Thoracic aorta (tissue), 2 donors: Measurements from ENCODE around the gene GPS2. TPM values are rescaled to one million over a fixed set of nuclear protein-coding genes. Genes with fewer than 3 reads are reported as not detected.

ENCODE experiments used
- ATAC-seq: fragments of 150-250 bp; one replicate; pipeline ENCODE4 v1.8.0; 2017; ENCODE audit warnings: low read depth; ENCODE audit not compliant: insufficient number of reproducible peaks, low FRiP score
- DNase-seq: peaks from one replicate; pipeline ENCODE4 v3.0.0-alpha.2; 2020; ENCODE audit warnings: low spot score
- H3K27ac ChIP-seq, 2 donors: fragments of 200-600 bp; sonication (generic); 1 replicate in 1 of 2; 2 replicates in 1 of 2; pipeline ENCODE4 v1.5.1; 2016; ENCODE audit warnings: mild to moderate bottlenecking in 2 of 2, moderate library complexity in 2 of 2
- H3K27me3 ChIP-seq: fragments of 200-600 bp; sonication (generic); replicated peaks from 2 replicates; pipeline ENCODE4 v1.6.0; 2016; ENCODE audit warnings: mild to moderate bottlenecking; ENCODE audit not compliant: insufficient read depth
- H3K36me3 ChIP-seq: fragments of 200-600 bp; sonication (generic); one replicate; pipeline ENCODE4 v1.5.1; 2016
- H3K4me1 ChIP-seq, 2 donors: fragments of 200-600 bp; sonication (generic); 1 replicate in 1 of 2; 2 replicates in 1 of 2; pipeline versions ENCODE4 v1.5.1 to v1.6.0; 2016; ENCODE audit warnings: low read depth in 2 of 2, mild to moderate bottlenecking in 1 of 2; ENCODE audit not compliant: control insufficient read depth in 1 of 2
- H3K4me3 ChIP-seq: fragments of 200-600 bp; sonication (generic); 2 replicates; pipeline ENCODE4 v1.5.1; 2016; ENCODE audit warnings: mild to moderate bottlenecking
- H3K9me3 ChIP-seq: fragments of 200-600 bp; sonication (generic); 2 replicates; pipeline ENCODE4 v1.5.1; 2016
- CTCF ChIP-seq: fragments of 200-600 bp; sonication (generic); IDR thresholded peaks from one replicate; pipeline ENCODE4 v1.5.1; 2019; ENCODE audit warnings: antibody characterized with exemption
- total RNA-seq, 2 donors: library from RNA; depleted of rRNA; stranded (reverse); fragments of >200 nt; gene quantifications; one replicate each; pipeline versions ENCODE4 v1.1.0 to v1.2.3, GENCODE V29; 2016

Gene GPS2
- total RNA-seq, 2 donors from 2014 or later, result 66.5 to 100.0 TPM

GRCh38 chr17:7262935-7263800 lies 52.0 kb downstream of the GPS2 start:
- no peak for DNase-seq
- no peak for ATAC-seq
- peak overlapping the region in 1 of 2 donors; percentile 3 for H3K27ac ChIP-seq
- peaks cover 12% of the 10 kb centered on the region for H3K27me3 ChIP-seq
- TF ChIP-seq CTCF, result no peak
- peaks cover 11 to 25% of the 10 kb centered on the region in 2 donors for H3K4me1 ChIP-seq
- H3K4me3 ChIP-seq, result peak overlapping the region; percentile 75
- H3K9me3 ChIP-seq, result no peaks in the 10 kb centered on the region
- peaks cover 8% of the 10 kb centered on the region for H3K36me3 ChIP-seq

Other genes with a start within 250 kb of the GPS2 start
- 1 to 10 TPM; 3.2 to 5.8 TPM for gene CLEC10A, start 235.1 kb downstream of the GPS2 start, total RNA-seq
- 1 to 10 TPM; 1.4 to 8.1 TPM for gene ASGR2, start 200.5 kb downstream of the GPS2 start, total RNA-seq
- 1 to 10 TPM; 1.9 to 5.4 TPM for gene ASGR1, start 136.0 kb downstream of the GPS2 start, total RNA-seq
- 10 to 100 TPM; 14.0 to 14.8 TPM for gene DLG4, start 95.5 kb downstream of the GPS2 start, total RNA-seq
- 100 to 1,000 TPM; 369 to 471 TPM for gene ACADVL, start 95.4 kb downstream of the GPS2 start, total RNA-seq
- 10 to 100 TPM; 52.8 to 68.5 TPM for gene DVL2, start 80.8 kb downstream of the GPS2 start, total RNA-seq
- 10 to 100 TPM; 25.1 to 44.7 TPM for gene PHF23, start 75.9 kb downstream of the GPS2 start, total RNA-seq
- 100 to 1,000 TPM; 187 to 446 TPM for gene GABARAP, start 72.9 kb downstream of the GPS2 start, total RNA-seq
- gene CTDNEP1, start 63.6 kb downstream of the GPS2 start, total RNA-seq, result 10 to 100 TPM; 51.3 to 51.7 TPM
- 10 to 100 TPM; 15.8 to 19.0 TPM for gene ELP5, start 63.1 kb downstream of the GPS2 start, total RNA-seq
- under 1 TPM in 1 of 2 donors, not detected in 1; 0.41 TPM for gene CLDN7, start 52.9 kb downstream of the GPS2 start, total RNA-seq
- 1 to 10 TPM; 1.2 to 7.7 TPM for gene SLC2A4, start 33.6 kb downstream of the GPS2 start, total RNA-seq
- not detected for gene YBX2, start 20.7 kb downstream of the GPS2 start, total RNA-seq
- 100 to 1,000 TPM; 118 to 130 TPM for gene EIF5A, start 7.7 kb downstream of the GPS2 start, total RNA-seq
- gene NEURL4, start 14.0 kb upstream of the GPS2 start, total RNA-seq, result 10 to 100 TPM; 24.4 to 45.3 TPM
- gene ACAP1, start 21.2 kb upstream of the GPS2 start, total RNA-seq, result 1 to 10 TPM; 6.8 to 9.9 TPM
- 10 to 100 TPM; 13.3 to 20.2 TPM for gene KCTD11, start 36.8 kb upstream of the GPS2 start, total RNA-seq
- not detected for gene TMEM95, start 39.8 kb upstream of the GPS2 start, total RNA-seq
- gene TNK1, start 65.7 kb upstream of the GPS2 start, total RNA-seq, result 1 to 10 TPM; 3.7 to 4.7 TPM
- 10 to 100 TPM; 31.0 to 49.4 TPM for gene PLSCR3, start 79.2 kb upstream of the GPS2 start, total RNA-seq
- gene TMEM256, start 88.7 kb upstream of the GPS2 start, total RNA-seq, result 10 to 100 TPM; 27.9 to 88.9 TPM
- 10 to 100 TPM in 1 of 2 donors, 1 to 10 TPM in 1; 9.2 to 20.8 TPM for gene NLGN2, start 92.5 kb upstream of the GPS2 start, total RNA-seq
- gene SPEM1, start 105.0 kb upstream of the GPS2 start, total RNA-seq, result not detected
- gene SPEM2, start 110.3 kb upstream of the GPS2 start, total RNA-seq, result not detected
- not detected for gene SPEM3, start 113.5 kb upstream of the GPS2 start, total RNA-seq
- gene TMEM102, start 120.1 kb upstream of the GPS2 start, total RNA-seq, result 1 to 10 TPM; 7.7 to 9.7 TPM
- under 1 TPM in 1 of 2 donors, not detected in 1; 0.68 TPM for gene FGF11, start 124.2 kb upstream of the GPS2 start, total RNA-seq
- gene CHRNB1, start 129.7 kb upstream of the GPS2 start, total RNA-seq, result 10 to 100 TPM; 11.6 to 17.6 TPM
- gene ZBTB4, start 164.3 kb upstream of the GPS2 start, total RNA-seq, result 10 to 100 TPM; 56.2 to 72.3 TPM
- not detected for gene SLC35G6, start 166.1 kb upstream of the GPS2 start, total RNA-seq
- 100 to 1,000 TPM in 1 of 2 donors, 10 to 100 TPM in 1; 77.8 to 151 TPM for gene POLR2A, start 169.0 kb upstream of the GPS2 start, total RNA-seq
- gene TNFSF12, start 233.7 kb upstream of the GPS2 start, total RNA-seq, result 10 to 100 TPM; 54.6 to 98.3 TPM
- gene TNFSF13, start 243.4 kb upstream of the GPS2 start, total RNA-seq, result 10 to 100 TPM; 40.5 to 49.2 TPM
- 10 to 100 TPM; 47.0 to 80.7 TPM for gene SENP3, start 246.6 kb upstream of the GPS2 start, total RNA-seq